Ovary (tissue), 9 donors: ENCODE data around the gene ZNF282. TPM values are rescaled to one million over a fixed set of nuclear protein-coding genes. Genes with fewer than 3 reads are reported as not detected.

Experiments
- DNase-seq, 5 donors: peaks; one replicate each; pipeline ENCODE4 v3.0.0-alpha.2; 2019 to 2020
- H3K27ac ChIP-seq, 2 donors: fragments of 200-600 bp; one replicate each; pipeline versions ENCODE4 v1.5.1 to v1.8.0; 2019 to 2022
- H3K27me3 ChIP-seq: fragments of 200-600 bp; one replicate; pipeline ENCODE4 v1.8.0; 2022
- H3K36me3 ChIP-seq: fragments of 200-600 bp; sonication (generic); one replicate; pipeline ENCODE4 v1.5.1; 2019
- H3K4me1 ChIP-seq: one replicate; pipeline ENCODE4 v1.8.1; 2013; ENCODE audit warnings: mild to moderate bottlenecking, moderate library complexity; ENCODE audit not compliant: insufficient read depth
- H3K4me3 ChIP-seq: fragments of 200-600 bp; sonication (generic); one replicate; pipeline ENCODE4 v1.5.1; 2017
- H3K9me3 ChIP-seq, 2 donors: fragments of 200-600 bp in 1 of 2; sonication (generic) in 1 of 2; one replicate each; pipeline versions ENCODE4 v1.5.1 to v1.8.1; 2013 to 2019; ENCODE audit warnings: mild to moderate bottlenecking in 1 of 2, moderate library complexity in 1 of 2
- CTCF ChIP-seq, 3 donors: fragments of 450-650 bp in 2 of 3; fragments of 200-600 bp in 1 of 3; IDR thresholded peaks; one replicate each; pipeline versions ENCODE4 v1.5.1 to v1.8.0; 2016 to 2022; ENCODE audit warnings: antibody characterized with exemption in 3 of 3, mild to moderate bottlenecking in 1 of 3
- EP300 ChIP-seq: sonication (generic); formaldehyde crosslinking; IDR thresholded peaks from one replicate; pipeline ENCODE4 v1.6.1; 2017; ENCODE audit warnings: antibody characterized with exemption
- POLR2A ChIP-seq: fragments of 450-650 bp; IDR thresholded peaks from one replicate; pipeline ENCODE4 v1.6.1; 2017; ENCODE audit warnings: antibody characterized with exemption, mild to moderate bottlenecking, moderate library complexity
- WGBS, 3 donors: extraction: QIAGEN DNeasy Blood & Tissue Kit in 1 of 3; methylation state at CpG; one replicate each; pipeline versions ENCODE4 v1.1.5 to v1.1.7; 2013 to 2017; 5-methylcytosine and 5-hydroxymethylcytosine counted together
- intact Hi-C, 4 donors: fragments of 100-400 bp; cut with DNase I; formaldehyde crosslinking; loops; one replicate each; pipeline versions ENCODE4 v1.11.0 to v1.15.1; 2022 to 2023
- polyA plus RNA-seq, 2 donors: library from polyadenylated mRNA; stranded (reverse); fragments of 200-250 nt in 1 of 2; fragments of 350-450 nt in 1 of 2; fragmentation: Illumina TruSeq in 1 of 2; extraction: RNeasy Lipid Tissue Mini Kit (QIAGEN cat#74804) in 1 of 2; gene quantifications; one replicate each; pipeline ENCODE4 v1.2.3, GENCODE V29; 2013 to 2014
- total RNA-seq, 7 donors: library from RNA; depleted of rRNA in 2 of 7; stranded (reverse); fragments of >200 nt in 2 of 7; fragmentation: NEBNext Ultra II Directional in 3 of 7; extraction: Animal tissue kit (Norgen Biotek cat#: 25700) in 3 of 7; gene quantifications; one replicate each; pipeline versions ENCODE4 v1.1.0 to v1.2.4, GENCODE V29; 2016 to 2023
- donor health status: DM: no; HTN: no; CAD: no; lungs with moderate emphysema.
- donor health status: DM: no; HTN: no; CAD: no.
- donor health status: Bipolar disorder and iron deficiency.
- donor health status: DM: yes; HTN: yes; CAD: no.
- donor health status: DM: no; HTN: no; CAD: no.
- donor health status: DM: yes; HTN: yes; CAD: no.

Gene ZNF282
- total and polyA plus RNA-seq, 9 donors, result 8.0 to 30.2 (median 22.2) TPM

GRCh38 chr7:149153346-149153745, 42.0 kb upstream of the ZNF282 start:
- TF ChIP-seq CTCF (IDR thresholded peaks at IDR 0.05) (no peak), POLR2A (no peak), EP300 (no peak)
- no peaks in the 10 kb centered on the region for H3K36me3 ChIP-seq
- 87 to 90% (median 90%) methylated on average over 2 of the region's 2 CpGs for WGBS, 3 donors
- no peak overlapping the region for H3K4me3 ChIP-seq
- H3K27me3 ChIP-seq, result no peaks in the 10 kb centered on the region
- H3K27ac ChIP-seq, result no peak overlapping the region
- H3K4me1 ChIP-seq, result peaks cover 2% of the 10 kb centered on the region
- DNase-seq, result no peak
- intact Hi-C loops, result loop anchor here in 1 of 4 donors (10.0 kb wide), 1 partner anchor 561 kb away; a partner anchor contains a TSS
- H3K9me3 ChIP-seq, result no peaks in the 10 kb centered on the region

- no peak for DNase-seq
- no peaks in the 10 kb centered on the region for H3K9me3 ChIP-seq
- intact Hi-C loops, result loop anchor here in 1 of 4 donors (10.0 kb wide), 1 partner anchor 561 kb away; a partner anchor contains a TSS
- H3K27ac ChIP-seq, result no peak overlapping the region
- WGBS, 3 donors, result 46 to 63% (median 59%) methylated on average over 11 of the region's 11 CpGs
- TF ChIP-seq CTCF (IDR thresholded peaks at IDR 0.05), result no peak
- H3K36me3 ChIP-seq, result no peaks in the 10 kb centered on the region
- no peaks in the 10 kb centered on the region for H3K27me3 ChIP-seq
- H3K4me3 ChIP-seq, result no peak overlapping the region
- peaks cover 2% of the 10 kb centered on the region for H3K4me1 ChIP-seq
Observed at GRCh38 chr7:149154056-149154455, 41.3 kb upstream of the ZNF282 start.

DNA sequence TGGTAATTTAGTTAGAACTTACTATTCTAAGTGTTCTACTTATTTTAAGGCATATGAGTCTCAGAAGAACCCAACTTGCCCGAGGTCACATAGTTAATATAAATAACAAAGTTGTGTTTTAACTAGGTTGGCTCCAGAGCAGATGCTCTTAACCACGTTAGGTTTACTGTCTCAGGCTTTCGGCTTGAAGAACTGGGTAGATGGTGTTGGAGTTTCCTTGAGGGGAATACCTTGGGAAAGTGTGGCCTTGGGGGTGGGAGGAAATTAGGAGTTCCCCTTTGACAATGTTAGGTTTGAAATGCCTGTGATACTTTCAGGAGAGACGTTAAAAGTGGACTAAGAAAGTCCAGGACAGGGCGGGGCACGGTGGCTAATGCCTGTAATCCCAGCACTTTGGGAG, 38.4 kb upstream of the ZNF282 start:
- no peak overlapping the region for H3K27ac ChIP-seq
- 96 to 98% (median 97%) methylated on average over 6 of the region's 6 CpGs for WGBS, 3 donors
- no peak for DNase-seq
- no peaks in the 10 kb centered on the region for H3K4me1 ChIP-seq
- intact Hi-C loops, result loop anchor here in 1 of 4 donors (10.0 kb wide), 1 partner anchor 558 kb away; a partner anchor contains a TSS
- H3K36me3 ChIP-seq, result no peaks in the 10 kb centered on the region
- H3K4me3 ChIP-seq, result no peak overlapping the region
- H3K27me3 ChIP-seq, result no peaks in the 10 kb centered on the region
- no peaks in the 10 kb centered on the region for H3K9me3 ChIP-seq
- TF ChIP-seq CTCF (IDR thresholded peaks at IDR 0.05) (no peak), POLR2A (no peak), EP300 (no peak)

GRCh38 chr7:149161241-149161848, 34.0 kb upstream of the ZNF282 start:
- intact Hi-C loops, result no loop called here
- peaks cover 2% of the 10 kb centered on the region for H3K36me3 ChIP-seq
- no peak overlapping the region for H3K4me3 ChIP-seq
- no peak overlapping the region for H3K27ac ChIP-seq
- H3K4me1 ChIP-seq, result no peaks in the 10 kb centered on the region
- TF ChIP-seq EP300 (no peak), CTCF (IDR thresholded peaks at IDR 0.05) (no peak), POLR2A (no peak)
- no peaks in the 10 kb centered on the region for H3K9me3 ChIP-seq
- H3K27me3 ChIP-seq, result no peaks in the 10 kb centered on the region
- WGBS, 3 donors, result 76% methylated on average over 5 of the region's 5 CpGs
- no peak for DNase-seq
